ENCODE measurements around the gene DYSF.

DNA sequence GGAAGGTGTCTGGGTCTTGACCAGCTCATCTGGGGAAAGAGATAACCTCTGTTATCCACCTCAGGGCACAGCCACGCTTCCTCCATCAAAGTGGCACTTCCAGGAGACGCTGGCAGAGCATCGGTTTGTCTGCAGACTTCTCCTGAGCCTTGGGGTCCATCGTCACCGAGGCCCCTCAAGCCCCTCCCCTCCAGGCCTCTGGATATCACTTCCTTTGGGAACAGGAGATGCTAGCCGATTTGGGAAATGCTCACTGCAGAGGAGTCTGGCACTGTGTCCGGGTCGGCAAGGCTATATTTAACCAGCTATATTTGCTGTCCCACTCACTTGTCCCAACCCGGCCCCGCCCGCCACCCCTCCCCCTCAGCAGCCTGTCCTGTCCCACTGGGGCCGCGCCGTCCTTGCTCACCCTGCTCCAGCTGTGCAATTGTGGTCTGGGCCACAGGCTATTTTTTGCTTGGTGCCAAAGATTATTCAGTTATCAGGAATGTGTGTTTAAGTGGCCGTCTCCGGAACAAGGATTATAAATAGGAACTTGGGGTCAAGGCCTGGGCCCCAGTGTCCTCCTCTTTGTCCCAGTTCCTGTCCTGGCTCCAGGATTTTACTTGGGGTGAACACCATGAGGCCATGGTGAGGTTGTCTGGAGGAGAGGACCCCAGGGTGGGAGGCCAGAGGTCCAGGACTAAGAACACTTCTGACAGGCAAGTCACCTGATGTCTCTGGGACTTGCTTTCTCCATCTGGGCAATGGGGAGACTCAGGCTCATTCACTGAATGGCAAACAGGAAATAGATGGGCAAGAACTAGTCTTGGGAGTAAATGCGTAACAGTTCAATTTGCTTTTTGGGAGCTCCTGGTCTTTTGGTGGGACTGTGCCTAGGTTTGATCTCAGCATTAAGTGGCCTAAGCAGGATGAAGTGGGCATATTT, 263.6 kb downstream of the DYSF start:
- TF ChIP-seq EZH2 (IDR thresholded peaks at IDR 0.05; ENCODE audit: borderline replicate concordance, low read depth, low read length, poor library complexity, severe bottlenecking) (no peak), CTCF (conservative IDR thresholded peaks at IDR 0.05; ENCODE audit: low read depth, low read length) (no peak)
